ENCODE data around the gene NRP1. TPM values are rescaled to one million over a fixed set of nuclear protein-coding genes. Genes with fewer than 3 reads are reported as not detected.

Gene NRP1
- total RNA-seq, 4 donors from 2014 or later, result 20.4 to 29.0 (median 22.1) TPM

DNA sequence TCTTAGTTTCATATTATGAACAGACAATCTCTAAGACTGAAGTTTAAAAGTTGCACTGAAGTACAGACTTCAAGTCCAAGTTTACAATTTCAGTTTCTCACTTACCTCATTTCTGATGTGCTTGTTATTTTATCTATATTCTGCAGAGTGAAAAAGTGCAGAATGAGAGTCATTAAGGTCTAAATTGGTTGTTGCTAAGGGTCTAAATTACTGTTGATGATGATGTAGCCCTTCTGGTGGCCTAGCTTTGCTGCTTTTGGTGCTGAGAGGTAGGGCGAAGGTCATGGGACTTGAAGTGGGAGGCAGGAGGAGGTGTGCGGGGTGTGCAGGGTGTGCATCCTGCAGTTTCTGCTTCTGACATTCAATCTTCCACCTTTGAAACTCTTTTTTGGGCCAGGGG lies 38.8 kb upstream of the NRP1 start:
- in situ Hi-C loops (cut with MboI; ENCODE audit: low sequenced_read_pairs in 4 of 4) (no loop called here), intact Hi-C loops (cut with DNase I; ENCODE audit: low total_unique reads) (no loop called here)
- H3K27ac ChIP-seq, result no peak overlapping the region
- H3K9me3 ChIP-seq, result no peaks in the 10 kb centered on the region
- TF ChIP-seq POLR2A (IDR thresholded peaks at IDR 0.05), result no peak
- no peak for TF ChIP-seq CTCF (IDR thresholded peaks at IDR 0.05 in 4 of 5, conservative IDR thresholded peaks at IDR 0.05 in 1 of 5)
- DNase-seq, result no peak
- H3K4me3 ChIP-seq, result no peak overlapping the region
- no peak for ATAC-seq
- H3K4me1 ChIP-seq, result no peaks in the 10 kb centered on the region
- no peaks in the 10 kb centered on the region for H3K36me3 ChIP-seq
- H3K27me3 ChIP-seq, result no peaks in the 10 kb centered on the region

- intact Hi-C loops (cut with DNase I; ENCODE audit: low total_unique reads) (no loop called here), in situ Hi-C loops (cut with MboI; ENCODE audit: low sequenced_read_pairs in 4 of 4) (no loop called here)
- no peaks in the 10 kb centered on the region for H3K4me1 ChIP-seq
- no peak overlapping the region for H3K4me3 ChIP-seq
- no peak for ATAC-seq
- DNase-seq, result no peak
- no peak overlapping the region for H3K27ac ChIP-seq
- no peak for TF ChIP-seq CTCF (IDR thresholded peaks at IDR 0.05 in 4 of 5, conservative IDR thresholded peaks at IDR 0.05 in 1 of 5)
- no peak for TF ChIP-seq POLR2A (IDR thresholded peaks at IDR 0.05)
- H3K36me3 ChIP-seq, result no peaks in the 10 kb centered on the region
- no peaks in the 10 kb centered on the region for H3K27me3 ChIP-seq
- H3K9me3 ChIP-seq, result no peaks in the 10 kb centered on the region
Observed at GRCh38 chr10:33371234-33371633, 36.8 kb upstream of the NRP1 start.

DNA sequence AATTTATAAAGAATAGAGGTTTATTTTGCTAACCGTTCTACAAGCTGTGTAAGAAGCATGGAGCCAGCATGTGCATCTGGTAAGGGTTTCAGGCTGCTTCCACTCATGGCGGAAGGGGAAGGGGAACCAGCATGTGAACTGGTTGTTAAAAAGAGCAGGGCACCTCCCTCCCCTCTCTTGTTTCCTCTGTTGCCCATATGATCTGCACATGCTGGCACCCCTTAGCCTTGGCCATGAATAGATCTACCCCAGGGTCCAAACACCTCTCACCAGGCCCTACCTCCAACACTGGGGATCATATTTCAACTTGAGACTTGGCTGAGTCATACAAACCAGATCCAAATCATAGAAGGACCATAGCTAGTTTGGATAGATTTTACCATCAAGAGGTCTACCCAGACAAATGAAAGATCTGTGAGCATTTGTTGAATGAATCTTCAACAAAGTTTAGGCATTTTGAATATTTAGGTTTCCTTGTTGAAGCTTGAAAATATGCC lies 36.0 kb upstream of the NRP1 start:
- Histone ChIP-seq H3K36me3 (no peaks in the 10 kb centered on the region), H3K9me3 (no peaks in the 10 kb centered on the region), H3K27ac (no peak overlapping the region), H3K4me3 (no peak overlapping the region), H3K4me1 (no peaks in the 10 kb centered on the region), H3K27me3 (no peaks in the 10 kb centered on the region)
- TF ChIP-seq CTCF (IDR thresholded peaks at IDR 0.05 in 4 of 5, conservative IDR thresholded peaks at IDR 0.05 in 1 of 5), result no peak
- intact Hi-C loops (cut with DNase I; ENCODE audit: low total_unique reads) (no loop called here), in situ Hi-C loops (cut with MboI; ENCODE audit: low sequenced_read_pairs in 4 of 4) (no loop called here)
- no peak for DNase-seq
- no peak for ATAC-seq

- Histone ChIP-seq H3K9me3 (no peaks in the 10 kb centered on the region), H3K4me3 (no peak overlapping the region), H3K27me3 (no peaks in the 10 kb centered on the region), H3K36me3 (no peaks in the 10 kb centered on the region), H3K4me1 (no peaks in the 10 kb centered on the region), H3K27ac (no peak overlapping the region)
- in situ Hi-C loops (cut with MboI; ENCODE audit: low sequenced_read_pairs in 4 of 4) (no loop called here), intact Hi-C loops (cut with DNase I; ENCODE audit: low total_unique reads) (no loop called here)
- no peak for DNase-seq
- no peak for ATAC-seq
- no peak for TF ChIP-seq CTCF (IDR thresholded peaks at IDR 0.05 in 4 of 5, conservative IDR thresholded peaks at IDR 0.05 in 1 of 5)
- no peak for TF ChIP-seq POLR2A (IDR thresholded peaks at IDR 0.05)
Observed at GRCh38 chr10:33368086-33368485, 33.6 kb upstream of the NRP1 start.

DNA sequence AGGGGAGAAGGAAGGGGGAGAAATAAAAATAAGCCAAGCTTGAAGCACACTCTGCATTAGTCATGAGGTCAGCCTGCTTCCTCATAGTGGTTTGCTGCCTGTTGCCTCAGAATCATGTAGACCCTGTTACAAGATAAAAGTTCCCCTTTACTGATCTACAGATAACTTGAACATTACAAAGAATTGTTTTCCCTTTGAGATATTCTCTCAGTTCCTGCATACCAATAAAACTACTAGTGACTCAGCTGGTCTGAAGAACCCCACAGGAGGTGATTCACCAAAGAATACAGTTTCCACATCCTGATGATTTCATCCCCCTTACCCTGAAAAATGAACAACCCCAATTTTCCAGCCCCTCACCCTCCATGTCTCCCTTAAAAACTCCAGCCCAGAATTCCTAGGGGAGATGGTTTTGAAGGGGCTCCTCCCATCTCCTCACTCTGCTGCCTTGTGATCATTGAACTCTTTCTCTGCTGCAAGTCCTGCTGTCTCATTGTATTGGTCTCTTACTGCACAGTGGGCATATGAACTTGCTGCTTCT lies 31.5 kb upstream of the NRP1 start:
- intact Hi-C loops (cut with DNase I; ENCODE audit: low total_unique reads), result no loop called here
- TF ChIP-seq POLR2A (IDR thresholded peaks at IDR 0.05), result no peak
- TF ChIP-seq CTCF (IDR thresholded peaks at IDR 0.05 in 4 of 5, conservative IDR thresholded peaks at IDR 0.05 in 1 of 5), result no peak
- DNase-seq (no peak), ATAC-seq (no peak)
- Histone ChIP-seq H3K9me3 (no peaks in the 10 kb centered on the region), H3K36me3 (no peaks in the 10 kb centered on the region), H3K27me3 (no peaks in the 10 kb centered on the region), H3K27ac (no peak overlapping the region), H3K4me3 (no peak overlapping the region), H3K4me1 (no peaks in the 10 kb centered on the region)
- in situ Hi-C loops (cut with MboI; ENCODE audit: low sequenced_read_pairs in 4 of 4), result no loop called here
